Heart left ventricle (tissue), 13 donors: ENCODE measurements around the gene MVD.

Source experiments
- POLR2A ChIP-seq, 2 donors: fragments of 450-650 bp; IDR thresholded peaks; one replicate each; pipeline ENCODE4 v1.6.1; 2017; ENCODE audit warnings: antibody characterized with exemption in 2 of 2, mild to moderate bottlenecking in 2 of 2, moderate library complexity in 2 of 2
- TF ChIP-seq, protein P1 (sequence below), 12 donors: fragments of 200-600 bp; sonication (generic) in 4 of 12; IDR thresholded peaks; one replicate each; pipeline versions ENCODE4 v1.5.0 to v1.8.0; 2018 to 2022; ENCODE audit warnings: antibody characterized with exemption in 12 of 12, mild to moderate bottlenecking in 5 of 12
- donor health status: ischemic (EF 13 %, LVEDD 7.1; RV severe dilation, severe dysfunction).
- donor health status: DM: no; HTN: yes; CAD: no.
- donor health status: DM: no; HTN: no; CAD: no.
- donor health status: ischemic (EF 25% LVEDD 6.9; RV normal size, moderate dysfunction).
- donor health status: ischemic (EF 25% LVEDD 5.7; RV mildly dilated, moderate dysfunction).
- donor health status: ischemic (EF 35%, LVEDD 5.7; RV mildly dilated, moderate dysfunction).
- donor health status: nonischemic (EF 11% LVEDD 7.7; RV severe dilation, severe dysfunction).
- donor health status: DM: yes; HTN: yes; CAD: no.
- donor health status: PGD.
- donor health status: ischemic (EF 29% LVEDD 5.4; RV normal size, mild dysfunction).
- donor health status: nonischemic (EF 23%, LVEDD 6.1; RV moderate dilation, normal function).

DNA sequence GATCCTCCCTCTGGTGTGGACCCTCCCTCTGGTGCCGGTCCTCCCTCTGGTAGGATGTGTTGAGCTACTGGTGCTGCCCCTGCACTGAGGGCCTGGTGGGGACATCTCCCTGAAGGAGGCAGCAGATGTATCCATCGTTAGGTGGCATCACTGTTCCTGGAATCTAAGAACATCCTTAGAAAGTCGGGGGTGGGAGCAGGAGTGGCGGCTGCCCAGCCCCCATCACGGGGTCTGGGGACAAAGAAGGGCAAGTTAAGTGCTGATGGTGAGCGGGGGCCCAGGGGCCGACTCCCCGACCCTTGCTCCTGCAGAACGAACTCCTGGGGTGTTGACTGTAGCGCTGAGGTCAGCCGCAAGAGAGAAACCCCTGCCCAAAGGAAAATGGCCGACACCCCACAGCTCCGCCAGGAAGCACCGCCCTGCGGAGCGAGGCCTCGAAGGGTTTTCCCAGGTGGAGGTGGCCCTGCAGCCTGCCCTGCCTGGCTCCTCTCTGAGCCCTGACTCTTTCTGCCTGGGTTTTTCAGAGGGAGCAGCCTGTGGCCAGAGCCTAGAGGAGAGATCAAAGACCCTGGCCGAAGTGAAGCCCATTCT is 49.0 kb upstream of the MVD start:
- TF ChIP-seq, protein P1, sequence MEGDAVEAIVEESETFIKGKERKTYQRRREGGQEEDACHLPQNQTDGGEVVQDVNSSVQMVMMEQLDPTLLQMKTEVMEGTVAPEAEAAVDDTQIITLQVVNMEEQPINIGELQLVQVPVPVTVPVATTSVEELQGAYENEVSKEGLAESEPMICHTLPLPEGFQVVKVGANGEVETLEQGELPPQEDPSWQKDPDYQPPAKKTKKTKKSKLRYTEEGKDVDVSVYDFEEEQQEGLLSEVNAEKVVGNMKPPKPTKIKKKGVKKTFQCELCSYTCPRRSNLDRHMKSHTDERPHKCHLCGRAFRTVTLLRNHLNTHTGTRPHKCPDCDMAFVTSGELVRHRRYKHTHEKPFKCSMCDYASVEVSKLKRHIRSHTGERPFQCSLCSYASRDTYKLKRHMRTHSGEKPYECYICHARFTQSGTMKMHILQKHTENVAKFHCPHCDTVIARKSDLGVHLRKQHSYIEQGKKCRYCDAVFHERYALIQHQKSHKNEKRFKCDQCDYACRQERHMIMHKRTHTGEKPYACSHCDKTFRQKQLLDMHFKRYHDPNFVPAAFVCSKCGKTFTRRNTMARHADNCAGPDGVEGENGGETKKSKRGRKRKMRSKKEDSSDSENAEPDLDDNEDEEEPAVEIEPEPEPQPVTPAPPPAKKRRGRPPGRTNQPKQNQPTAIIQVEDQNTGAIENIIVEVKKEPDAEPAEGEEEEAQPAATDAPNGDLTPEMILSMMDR (IDR thresholded peaks at IDR 0.05), result no peak
- TF ChIP-seq POLR2A (IDR thresholded peaks at IDR 0.05), result no peak
